GM23248 (cell line): Measurements from ENCODE around the gene PRTN3.

Source experiments
- EZH2 ChIP-seq: fragments of 200-600 bp; sonication (generic); IDR thresholded peaks from 2 replicates; pipeline ENCODE4 v1.6.1; 2018; ENCODE audit warnings: antibody characterized with exemption, mild to moderate bottlenecking; ENCODE audit not compliant: insufficient read depth, poor library complexity, severe bottlenecking
- EZH2phosphoT487 ChIP-seq: fragments of 200-600 bp; sonication (generic); IDR thresholded peaks from 2 replicates; pipeline ENCODE4 v1.6.1; 2018; ENCODE audit warnings: antibody characterized with exemption, moderate library complexity, mild to moderate bottlenecking, low read depth; ENCODE audit not compliant: insufficient read depth

DNA sequence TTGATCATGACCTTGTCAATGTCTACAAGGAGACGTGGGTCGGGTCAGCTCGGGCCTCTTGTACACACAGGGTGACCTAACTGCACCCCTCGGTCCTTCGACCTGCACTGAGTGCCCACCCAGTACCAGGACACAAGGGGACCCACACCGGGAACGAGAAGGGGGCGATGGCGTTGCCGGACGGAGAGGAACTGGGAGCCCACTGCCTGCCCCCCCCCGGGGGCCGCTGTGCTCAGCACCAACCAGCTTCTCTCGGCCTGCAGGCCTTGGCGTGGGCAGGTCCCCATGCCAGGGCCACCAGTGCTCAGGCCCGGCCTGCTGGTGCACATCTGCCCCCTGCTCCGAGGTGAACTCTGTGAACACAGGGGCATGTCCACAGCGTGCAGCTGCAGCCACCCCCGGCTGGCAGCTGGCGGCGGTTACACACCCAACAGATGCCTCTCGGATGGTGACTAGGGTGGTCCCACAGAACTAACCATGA, 32.8 kb downstream of the PRTN3 start:
- TF ChIP-seq EZH2phosphoT487: no peak
- TF ChIP-seq EZH2: no peak
